ENCODE data around the gene UTP25. TPM values are rescaled to one million over a fixed set of nuclear protein-coding genes. Genes with fewer than 3 reads are reported as not detected.

Gene UTP25
- total RNA-seq, 2 donors from 2014 or later = 3.0 to 4.4 TPM

DNA sequence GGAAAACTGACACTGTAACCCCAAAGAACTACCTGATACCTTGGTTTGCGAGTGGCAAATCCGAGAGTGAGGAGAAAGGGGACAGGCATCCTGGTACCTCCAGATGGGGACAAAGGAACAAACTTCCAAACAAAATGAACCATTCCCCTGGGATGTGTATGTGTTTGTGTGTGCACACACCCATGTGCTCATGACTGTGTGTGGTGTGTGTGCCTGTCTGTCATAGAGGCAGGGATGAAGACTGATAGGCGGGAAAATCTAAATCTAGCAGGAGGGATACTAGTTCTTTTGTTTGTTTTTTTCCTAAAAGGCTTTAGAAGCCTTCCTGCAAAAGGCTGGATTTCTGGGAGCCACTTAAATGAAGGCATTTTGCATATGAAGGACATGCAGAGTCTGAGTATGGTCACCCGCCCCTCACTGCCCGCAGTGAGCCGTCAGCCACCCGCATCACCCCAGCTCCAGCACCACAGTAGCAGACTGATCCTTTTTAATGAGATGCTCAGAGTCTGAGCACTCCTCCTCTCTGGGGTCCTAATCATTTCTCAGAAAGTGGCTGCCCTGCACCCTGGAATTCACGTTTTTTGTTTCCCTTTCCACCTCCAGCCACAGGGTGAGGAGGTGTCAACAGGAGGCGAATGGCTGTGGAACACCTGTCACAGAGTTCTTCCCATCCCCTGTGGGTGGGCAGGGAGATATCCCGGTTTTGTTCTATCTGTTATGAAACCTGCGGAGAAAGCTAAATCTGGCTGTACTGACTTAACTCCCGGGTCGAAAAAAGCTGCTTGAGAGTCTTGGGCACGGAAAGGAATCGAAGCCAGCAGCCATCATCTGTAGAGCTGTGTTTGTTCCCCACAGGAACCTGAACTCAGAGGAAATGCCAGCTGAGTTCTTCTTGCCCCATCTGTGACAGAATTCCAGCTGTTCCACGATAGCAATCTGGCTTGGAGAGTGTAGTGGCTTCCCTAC, 34.9 kb downstream of the UTP25 start:
- DNase-seq = no peak
- intact Hi-C loops (cut with DNase I) = loop anchor here in 1 of 2 donors (5.0 to 10.0 kb wide), 2 partner anchors 130 to 452 kb away; no protein-coding TSS in a partner anchor
- ATAC-seq = no peak

DNA sequence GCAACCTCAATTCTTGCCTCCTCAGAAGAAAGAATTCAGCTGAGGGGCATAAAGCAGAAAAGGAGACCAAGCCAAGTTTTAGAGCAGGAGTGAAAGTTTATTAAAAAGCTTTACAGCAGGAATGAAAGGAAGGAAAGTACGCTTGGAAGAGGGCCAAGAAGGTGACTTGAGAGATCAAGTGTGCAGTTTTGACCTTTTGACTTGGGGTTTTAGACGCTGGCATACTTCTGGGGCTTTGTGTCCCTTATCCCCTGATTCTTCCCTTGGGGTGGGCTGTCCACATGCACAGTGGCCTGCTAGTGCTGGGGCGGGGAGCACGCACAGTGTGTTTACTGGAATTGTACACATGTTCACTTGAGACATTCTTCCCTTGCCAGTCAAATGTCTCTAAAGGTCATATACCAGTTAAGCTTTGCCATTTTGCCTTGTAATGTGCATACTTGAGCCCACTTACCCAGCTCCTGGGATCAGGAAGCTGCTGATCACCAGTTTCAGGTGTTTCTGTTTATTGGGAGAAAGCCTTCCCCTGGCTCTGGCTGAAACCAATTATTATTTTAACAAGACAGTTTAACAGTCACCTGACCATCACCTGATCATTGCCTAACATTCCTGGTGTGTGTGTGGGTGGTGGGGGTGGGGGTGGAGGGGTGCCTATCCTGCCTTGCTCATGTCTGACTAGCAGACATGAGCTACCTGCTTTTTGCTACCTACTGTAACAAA, 36.2 kb downstream of the UTP25 start:
- intact Hi-C loops (cut with DNase I) = loop anchor here in 1 of 2 donors (5.0 to 10.0 kb wide), 2 partner anchors 128 to 451 kb away; no protein-coding TSS in a partner anchor

DNA sequence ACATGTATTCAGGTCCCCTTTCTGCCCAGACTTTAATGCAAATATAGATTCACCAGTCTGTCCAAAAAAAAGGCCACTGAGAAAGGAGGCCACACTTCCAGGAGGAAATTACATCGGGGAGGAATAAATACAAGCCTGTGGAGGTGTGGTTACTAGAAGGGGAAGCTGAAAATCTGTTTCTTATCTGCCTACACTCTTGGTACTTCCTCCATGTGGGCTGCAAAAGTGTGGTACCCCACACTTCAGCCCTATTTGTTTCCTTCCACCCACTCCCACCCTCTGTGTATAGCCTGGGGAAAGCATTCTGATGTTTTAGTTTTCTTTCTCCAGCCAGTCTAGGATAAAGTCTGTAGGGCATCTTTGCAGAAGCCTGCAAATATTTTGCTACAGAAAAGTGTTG, 38.4 kb downstream of the UTP25 start:
- DNase-seq (no peak), ATAC-seq (no peak)
- intact Hi-C loops (cut with DNase I) = loop anchor here in 1 of 2 donors (10.0 kb wide), 1 partner anchor 449 kb away; no protein-coding TSS in a partner anchor

More for the DNA sequence above, 36.2 kb downstream of the UTP25 start:
- DNase-seq = no peak
- no peak for ATAC-seq

DNA sequence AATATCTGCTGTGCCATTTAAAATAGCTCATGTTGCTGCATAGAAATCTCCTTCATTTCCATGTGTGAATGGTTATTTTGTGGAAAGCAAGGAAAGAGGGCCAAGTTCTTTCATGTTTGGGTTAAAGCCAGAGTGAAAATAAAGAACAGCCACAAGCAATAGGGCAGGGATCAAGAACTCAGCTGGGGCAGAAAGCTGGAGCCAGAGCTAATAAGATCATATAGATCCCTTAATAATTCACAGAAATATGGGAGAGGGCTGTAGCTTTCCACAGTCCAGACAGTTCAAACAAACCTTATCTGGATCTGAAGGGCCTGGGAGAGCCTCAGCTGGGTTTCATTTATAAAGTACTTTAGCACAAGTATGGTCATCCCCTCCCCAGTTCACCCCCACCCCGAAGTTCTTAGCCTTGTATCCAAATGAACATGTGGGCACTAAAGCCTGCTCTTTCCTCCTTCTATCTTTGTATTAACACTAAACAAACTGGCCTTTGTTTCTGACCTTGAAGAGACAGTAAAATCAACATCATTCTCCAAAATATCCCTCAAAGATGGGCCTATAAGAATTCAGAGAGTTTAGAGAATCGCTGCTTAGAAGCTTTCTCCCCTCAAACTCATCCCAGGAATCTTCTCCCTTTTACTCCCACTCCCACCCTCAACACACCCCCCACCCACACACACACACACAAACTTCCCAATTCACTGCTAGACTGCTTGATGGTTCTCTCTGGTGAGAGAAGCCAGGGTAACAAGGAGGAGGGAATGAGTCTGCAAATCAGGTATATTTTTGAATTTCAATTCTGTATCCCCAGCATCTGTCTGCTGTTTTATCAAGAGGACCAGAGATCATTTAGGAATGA, 41.7 kb downstream of the UTP25 start:
- ATAC-seq (no peak), DNase-seq (no peak)
- intact Hi-C loops (cut with DNase I) = loop anchor here in 1 of 2 donors (10.0 kb wide), 1 partner anchor 445 kb away; no protein-coding TSS in a partner anchor

DNA sequence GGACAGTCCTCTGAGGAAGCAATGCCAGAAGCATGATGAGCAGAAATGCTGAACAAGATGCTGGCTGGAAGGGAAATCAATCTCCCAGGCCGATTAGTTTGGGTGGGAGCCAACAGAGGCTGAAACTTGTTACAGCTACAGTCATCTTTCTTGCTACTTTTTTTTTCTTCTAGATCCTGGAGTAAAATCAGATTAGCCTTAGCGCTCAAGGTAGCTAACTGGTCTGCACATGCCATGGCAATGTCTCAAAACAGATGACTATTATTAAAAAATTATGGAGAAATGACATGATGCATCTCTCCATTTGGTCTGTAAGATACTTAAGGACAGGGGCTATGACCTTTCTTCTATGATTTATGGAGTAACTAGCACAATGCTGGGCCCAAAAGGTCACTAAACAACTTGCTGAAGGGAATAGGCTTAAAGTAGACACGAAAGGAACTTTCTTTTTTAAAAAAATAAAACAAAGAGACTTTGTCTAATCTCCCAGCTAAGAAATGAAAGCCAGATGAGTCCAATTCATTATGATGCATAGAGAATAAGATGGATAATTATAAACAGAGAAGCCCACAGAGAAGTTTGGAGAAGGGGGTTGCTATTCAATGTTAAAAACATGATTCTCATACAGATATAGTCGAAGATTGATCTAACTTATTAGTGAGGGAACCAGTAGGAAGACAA, 42.5 kb downstream of the UTP25 start:
- DNase-seq = no peak
- intact Hi-C loops (cut with DNase I) = no loop called here
- ATAC-seq = no peak

DNA sequence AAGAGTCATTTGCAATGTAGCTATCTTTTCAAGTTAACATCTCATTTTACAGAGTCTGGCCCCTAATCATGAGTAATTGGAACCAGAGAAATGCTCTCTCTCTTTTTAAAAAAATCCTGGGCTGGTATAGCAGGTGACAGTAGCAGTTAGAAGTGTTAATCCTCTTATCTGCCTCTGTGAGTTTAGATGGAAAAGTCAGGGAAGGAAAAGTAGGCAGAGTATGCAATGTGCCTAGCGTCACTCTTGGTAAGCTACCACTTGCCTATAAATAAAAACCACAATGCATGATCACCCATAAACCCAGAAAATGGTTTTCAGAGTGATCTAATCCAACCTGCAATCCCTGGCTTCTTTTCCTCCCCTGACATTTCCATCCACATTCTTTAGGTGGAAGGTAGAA, 43.2 kb downstream of the UTP25 start:
- DNase-seq (no peak), ATAC-seq (peak in 1 of 2 donors; percentile 65)
- intact Hi-C loops (cut with DNase I) = no loop called here

DNA sequence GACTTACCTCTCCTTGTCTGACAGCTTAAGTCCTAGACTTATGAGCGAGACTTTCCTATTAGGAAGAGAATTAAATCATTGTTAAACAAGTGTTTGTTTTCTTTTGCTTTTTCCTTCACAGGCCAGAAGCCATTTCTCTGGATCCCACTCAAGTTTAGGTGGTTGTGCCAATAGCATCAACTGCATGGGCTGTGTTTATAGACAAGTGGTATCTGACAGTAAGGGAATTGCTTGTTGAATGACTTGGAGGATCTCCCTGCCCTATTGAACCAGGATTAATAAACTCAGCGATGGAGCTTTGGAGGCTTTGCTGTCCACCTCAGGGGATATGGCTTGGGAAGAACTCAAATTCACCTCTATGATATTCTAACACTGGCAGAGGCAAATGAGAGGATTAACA, 43.7 kb downstream of the UTP25 start:
- intact Hi-C loops (cut with DNase I) = no loop called here
- no peak for ATAC-seq
- no peak for DNase-seq

DNA sequence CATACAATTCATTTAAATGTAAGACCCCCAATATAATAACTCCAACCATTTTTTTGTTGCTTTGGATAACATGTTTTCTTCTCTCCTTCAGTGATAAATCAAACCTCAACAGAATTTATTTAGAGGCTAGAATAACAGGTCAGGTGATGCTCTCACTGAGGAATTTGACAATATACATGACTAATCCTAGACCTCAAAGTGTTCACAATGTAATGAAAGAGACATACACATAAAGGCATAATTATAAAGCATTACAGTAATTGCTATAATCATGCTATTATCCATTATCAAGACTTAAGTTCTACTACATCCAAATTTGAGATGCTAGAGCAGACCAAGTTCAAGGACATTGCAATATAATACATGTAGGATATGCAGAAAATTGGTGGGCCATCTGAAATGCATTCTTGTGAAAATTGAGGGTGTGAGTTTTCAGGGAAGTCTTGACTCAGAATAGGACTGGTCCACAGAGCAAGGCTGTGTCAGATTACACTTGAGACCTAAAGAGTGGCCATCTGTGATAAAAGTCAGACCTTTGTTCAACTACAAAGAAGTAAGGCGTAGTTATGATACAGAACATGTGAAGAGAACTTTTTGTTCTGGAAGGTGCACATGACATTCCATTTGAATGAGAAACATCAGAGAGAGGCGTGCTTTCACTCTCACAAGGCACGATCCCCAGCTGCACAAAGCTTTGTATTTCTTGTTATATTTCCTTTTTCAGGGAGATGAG, 45.5 kb downstream of the UTP25 start:
- ATAC-seq (no peak), DNase-seq (no peak)
- intact Hi-C loops (cut with DNase I) = no loop called here

DNA sequence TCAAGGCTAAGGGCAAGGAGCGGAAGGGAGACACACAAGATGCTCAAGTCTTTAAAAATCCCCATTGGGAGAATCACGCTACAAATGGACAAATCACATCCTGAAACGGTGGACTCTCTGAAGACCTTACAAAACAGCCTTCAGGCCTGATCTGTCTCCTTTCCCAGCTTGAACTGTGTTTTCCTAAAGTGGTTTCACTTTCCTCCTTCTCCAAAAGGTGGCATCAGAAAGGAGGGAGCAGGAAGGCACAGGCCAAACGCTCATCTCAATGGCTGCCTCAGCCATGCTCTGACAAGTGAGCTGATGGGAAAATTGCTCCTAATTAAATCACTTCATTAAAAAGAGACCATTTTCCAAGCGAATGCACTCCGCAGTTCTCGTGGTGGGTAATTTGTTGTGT, 47.7 kb downstream of the UTP25 start:
- intact Hi-C loops (cut with DNase I) = no loop called here
- ATAC-seq (peak in 1 of 2 donors; percentile 51), DNase-seq (no peak)

DNA sequence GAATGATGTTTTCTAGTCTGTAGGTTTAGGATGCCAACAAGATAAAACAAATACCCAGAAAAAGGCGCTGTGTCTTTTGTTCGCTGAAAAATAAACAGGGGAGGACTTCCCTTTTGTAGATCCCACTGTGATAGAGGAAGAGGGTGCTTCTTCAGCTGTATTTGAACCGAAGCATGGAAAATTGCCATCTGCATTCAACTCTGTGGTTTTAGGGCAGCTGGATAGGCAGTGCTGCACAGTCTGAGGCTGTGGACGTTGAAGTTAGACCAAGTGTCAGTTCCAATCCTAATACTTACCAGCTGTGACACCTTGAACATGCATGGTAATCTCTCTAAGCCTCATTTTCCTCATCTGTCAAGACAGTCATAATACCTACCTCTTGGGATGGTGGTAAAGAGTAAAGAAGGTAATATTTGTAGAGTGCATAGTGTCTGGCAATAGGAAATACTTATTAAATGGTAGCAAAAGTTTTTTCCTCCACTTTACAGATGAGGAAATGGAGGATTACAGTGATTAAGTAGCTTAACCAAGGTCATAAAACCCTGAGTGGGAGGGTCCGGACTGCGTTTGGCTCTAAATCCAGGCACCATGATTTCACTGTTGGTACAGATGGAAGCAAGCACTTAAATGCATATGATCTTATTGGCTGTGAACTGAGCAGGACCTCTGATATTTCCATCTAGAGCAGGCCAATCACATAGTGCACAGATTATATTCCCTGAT, 48.5 kb downstream of the UTP25 start:
- DNase-seq (no peak), ATAC-seq (no peak)
- intact Hi-C loops (cut with DNase I) = no loop called here

DNA sequence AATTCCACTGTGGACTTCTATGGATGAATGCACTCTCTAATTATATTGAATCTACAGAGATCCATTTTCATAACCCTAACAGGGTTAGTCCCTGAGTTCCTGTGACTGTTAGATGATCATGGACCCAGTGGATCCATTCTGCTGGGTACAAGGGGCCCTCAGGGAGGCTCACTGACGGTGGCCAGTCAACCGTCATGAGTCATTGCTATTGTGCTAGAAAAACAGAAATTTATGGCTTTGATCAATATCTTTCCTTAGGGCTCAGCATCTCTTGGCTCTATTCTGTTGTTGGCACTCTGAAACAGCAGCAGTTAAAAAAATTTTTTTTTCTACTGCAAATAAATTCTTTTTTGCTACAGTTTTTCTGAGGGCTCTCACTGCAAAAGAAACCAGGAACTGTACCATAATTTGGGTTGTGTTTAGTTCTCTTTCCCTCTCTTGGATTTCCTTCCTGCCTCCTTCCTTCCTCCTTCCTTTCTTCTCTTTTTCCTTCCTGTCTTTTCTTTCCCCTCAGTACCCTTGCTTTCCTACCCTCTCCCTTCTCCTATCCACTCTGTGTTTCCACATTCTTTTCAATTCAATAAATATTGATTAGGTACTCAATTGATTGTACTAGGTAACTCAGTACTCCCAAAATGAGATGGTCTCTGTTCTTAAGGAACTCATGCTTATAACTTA, 49.5 kb downstream of the UTP25 start:
- DNase-seq (no peak), ATAC-seq (no peak)
- intact Hi-C loops (cut with DNase I) = no loop called here

DNA sequence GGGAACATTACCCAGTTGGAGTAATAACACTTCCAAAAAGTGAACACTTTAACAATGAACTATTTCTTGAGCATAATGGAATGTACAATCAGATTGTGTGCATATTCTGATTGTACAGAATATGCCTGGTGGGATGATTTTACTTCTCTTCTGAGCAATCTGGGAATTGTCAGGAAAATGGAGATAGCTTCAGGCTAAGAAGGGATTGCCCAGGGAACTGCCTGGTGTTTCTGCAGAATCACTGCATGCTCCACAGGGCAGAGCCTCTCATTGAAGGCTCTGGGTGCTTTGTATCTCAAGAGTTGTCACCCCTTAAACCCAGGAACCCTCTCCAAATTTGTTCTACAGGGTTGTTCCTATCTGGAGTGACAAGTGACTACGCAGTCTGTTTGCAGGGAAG, 51.2 kb downstream of the UTP25 start:
- intact Hi-C loops (cut with DNase I) = no loop called here
- no peak for DNase-seq
- no peak for ATAC-seq

DNA sequence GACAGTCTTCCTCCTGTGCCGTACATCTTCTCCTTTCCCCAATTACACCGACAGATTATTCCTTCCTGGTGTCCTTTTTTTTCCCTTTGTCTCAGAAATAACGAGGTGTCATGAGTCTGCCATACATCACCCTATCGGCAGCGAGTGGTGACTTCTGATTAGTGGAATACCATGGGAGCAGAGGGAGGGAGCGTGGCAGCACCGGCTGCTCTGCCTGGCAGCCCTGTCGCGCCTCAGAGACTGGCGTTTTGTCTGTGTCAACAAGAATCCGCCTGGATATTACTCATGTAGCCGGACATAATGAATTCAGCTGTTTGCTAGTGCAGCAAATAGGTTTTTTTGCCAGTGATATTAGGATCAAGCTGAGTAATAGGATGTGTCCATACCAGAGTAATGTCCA, 51.8 kb downstream of the UTP25 start:
- peak; percentile 19 for DNase-seq
- ATAC-seq = peak in 1 of 2 donors; percentile 63
- intact Hi-C loops (cut with DNase I) = no loop called here

DNA sequence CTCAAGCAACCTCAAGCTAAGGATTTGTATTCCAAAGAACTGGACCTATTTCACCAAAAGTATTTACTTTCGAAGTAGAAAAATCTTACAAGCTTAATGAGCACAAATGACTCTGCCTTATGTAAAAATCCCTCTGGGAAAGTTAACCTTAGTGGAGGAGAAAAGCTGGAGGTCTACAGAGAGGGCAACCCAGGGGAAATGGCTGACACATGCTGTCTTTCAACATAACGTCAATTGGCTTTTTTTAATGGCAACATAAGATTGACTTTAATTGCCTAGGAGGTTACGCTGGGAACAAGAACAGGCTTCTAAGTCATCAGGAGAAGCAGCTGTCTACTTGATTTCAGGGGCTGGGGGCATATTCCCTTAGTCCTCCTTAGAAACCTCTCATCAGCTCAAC, 52.3 kb downstream of the UTP25 start:
- intact Hi-C loops (cut with DNase I) = no loop called here
- DNase-seq (no peak), ATAC-seq (no peak)

DNA sequence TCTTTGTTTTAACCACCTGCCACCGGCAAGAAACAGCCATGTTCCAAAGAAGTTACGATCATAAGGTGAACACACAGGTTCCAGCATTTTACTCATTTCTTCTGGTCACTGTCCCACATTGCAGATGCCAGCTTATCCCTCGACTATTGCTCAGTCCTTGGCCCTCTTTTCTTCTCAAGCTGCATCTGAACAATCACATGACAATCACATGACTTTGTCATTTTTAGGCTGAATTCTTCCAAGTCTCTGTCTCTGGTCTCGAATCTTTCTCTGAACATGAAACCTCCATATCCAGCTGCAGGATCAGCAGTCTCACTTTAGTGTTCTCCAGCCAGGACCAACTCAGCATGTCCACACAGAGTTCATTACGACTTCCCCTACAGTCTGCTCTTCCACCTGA, 53.8 kb downstream of the UTP25 start:
- no peak for ATAC-seq
- DNase-seq = no peak
- intact Hi-C loops (cut with DNase I) = no loop called here

DNA sequence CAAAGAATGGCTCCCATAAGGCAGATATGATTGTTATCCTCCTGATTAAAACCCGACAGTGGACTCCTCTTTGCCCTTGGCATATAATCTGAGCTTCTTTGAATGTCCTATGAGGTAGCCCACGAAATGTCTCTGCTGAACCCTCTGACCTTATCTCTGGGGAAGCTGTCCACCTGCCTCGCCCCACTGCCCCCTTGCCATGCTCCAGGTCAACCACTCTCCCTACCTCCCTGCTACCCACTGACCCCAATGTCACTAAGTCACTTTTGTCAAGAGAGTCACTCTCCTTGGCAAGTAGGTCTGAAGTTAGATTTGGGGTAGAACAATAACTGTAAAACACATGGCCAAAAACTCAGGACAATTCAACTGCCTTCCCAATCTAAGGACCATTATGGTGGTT, 54.5 kb downstream of the UTP25 start:
- intact Hi-C loops (cut with DNase I) = no loop called here
- no peak for ATAC-seq
- no peak for DNase-seq

DNA sequence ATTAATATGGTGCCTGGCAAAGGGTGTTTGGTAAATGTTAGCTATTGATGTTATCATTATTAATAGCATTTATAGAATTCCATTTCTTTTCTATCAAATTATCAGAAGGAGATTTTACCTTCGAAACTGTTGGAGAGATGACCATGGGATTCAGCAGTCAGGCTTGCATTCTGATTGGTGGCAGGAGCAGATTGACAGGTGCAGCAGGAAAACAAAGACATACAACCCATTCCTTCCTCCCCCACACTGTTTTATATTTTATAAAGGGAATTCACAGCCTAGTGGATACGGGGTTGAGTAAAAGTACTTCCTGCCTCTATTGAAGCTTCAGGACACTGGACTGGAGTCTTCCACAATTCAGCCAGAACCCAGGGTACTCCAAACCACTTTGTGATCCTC, 55.2 kb downstream of the UTP25 start:
- no peak for DNase-seq
- intact Hi-C loops (cut with DNase I) = no loop called here
- no peak for ATAC-seq
